Gastrocnemius medialis (tissue), 4 donors: ENCODE measurements around the gene ERC1.

Experiments used
- CTCF ChIP-seq, 5 experiments: fragments of 450-650 bp in 3 of 5; fragments of 200-600 bp in 2 of 5; sonication (generic) in 2 of 5; IDR thresholded peaks in 4 of 5; conservative IDR thresholded peaks in 1 of 5; 1 replicate in 4 of 5; 2 replicates in 1 of 5; pipeline ENCODE4 v1.5.1; 2016 to 2019; ENCODE audit warnings: antibody characterized with exemption in 5 of 5, mild to moderate bottlenecking in 3 of 5, moderate library complexity in 3 of 5
- POLR2A ChIP-seq, 2 donors: fragments of 450-650 bp; IDR thresholded peaks; one replicate each; pipeline ENCODE4 v1.6.1; 2017; ENCODE audit warnings: antibody characterized with exemption in 2 of 2, mild to moderate bottlenecking in 2 of 2, moderate library complexity in 2 of 2

DNA sequence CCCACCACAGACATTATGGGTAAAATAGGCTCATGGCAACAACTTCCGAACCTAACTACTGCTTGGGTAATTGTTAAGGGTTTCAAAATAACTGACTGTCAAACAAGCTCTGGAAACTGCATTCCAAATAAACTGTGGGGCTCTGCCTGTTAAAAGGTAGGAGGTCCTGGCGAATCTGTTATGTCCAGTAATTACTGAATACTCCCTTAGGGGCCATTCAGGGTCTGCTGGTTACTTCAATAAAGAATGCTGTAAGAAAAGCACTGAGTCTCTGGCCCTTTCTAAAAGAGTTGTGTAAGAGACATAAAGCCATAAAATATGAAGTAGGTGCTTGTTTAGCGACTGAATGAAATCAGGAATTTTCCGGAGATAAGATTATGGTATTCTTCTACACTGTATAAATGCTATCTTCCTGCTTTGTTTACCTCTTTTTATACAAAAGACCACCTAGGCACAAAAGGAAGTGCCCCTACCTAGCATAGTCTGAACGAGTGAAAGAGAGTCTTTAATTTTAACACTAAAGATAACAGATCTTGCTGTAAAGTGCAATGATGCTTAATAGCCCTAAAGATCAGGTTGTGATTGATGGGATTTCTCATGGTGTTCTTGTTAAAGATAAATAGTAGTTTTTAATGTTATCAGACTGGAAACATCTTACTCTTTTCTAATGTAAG is 475.6 kb downstream of the ERC1 start:
- TF ChIP-seq CTCF (IDR thresholded peaks at IDR 0.05 in 4 of 5, conservative IDR thresholded peaks at IDR 0.05 in 1 of 5): no peak
- TF ChIP-seq POLR2A (IDR thresholded peaks at IDR 0.05): no peak
